Inflammatory macrophage (primary cell): ENCODE results near the gene NKAIN2.

ENCODE experiments used
- DNase-seq, 2 donors: peaks; one replicate each; pipeline ENCODE4 v3.0.0-alpha.2; 2020 to 2022

The NKAIN2 gene

DNA sequence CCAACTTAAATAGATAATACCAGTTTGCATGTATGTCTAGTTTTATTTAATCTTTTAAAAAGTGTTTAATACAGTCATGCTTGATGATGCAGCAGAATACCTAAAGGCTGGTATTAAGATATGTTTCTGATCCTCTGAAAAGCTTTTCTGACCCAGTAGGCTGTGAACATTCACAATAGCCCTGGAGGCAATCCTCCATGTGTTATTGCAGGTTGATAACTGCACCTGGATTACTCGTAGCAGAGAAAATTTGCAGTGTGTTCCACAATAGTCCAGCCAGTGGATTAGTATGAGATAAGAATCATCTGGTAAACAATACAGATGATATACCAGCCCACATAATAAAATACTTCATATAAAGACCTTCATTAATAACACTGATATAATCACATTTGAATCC lies 979.7 kb downstream of the NKAIN2 start:
- DNase-seq = no peak

DNA sequence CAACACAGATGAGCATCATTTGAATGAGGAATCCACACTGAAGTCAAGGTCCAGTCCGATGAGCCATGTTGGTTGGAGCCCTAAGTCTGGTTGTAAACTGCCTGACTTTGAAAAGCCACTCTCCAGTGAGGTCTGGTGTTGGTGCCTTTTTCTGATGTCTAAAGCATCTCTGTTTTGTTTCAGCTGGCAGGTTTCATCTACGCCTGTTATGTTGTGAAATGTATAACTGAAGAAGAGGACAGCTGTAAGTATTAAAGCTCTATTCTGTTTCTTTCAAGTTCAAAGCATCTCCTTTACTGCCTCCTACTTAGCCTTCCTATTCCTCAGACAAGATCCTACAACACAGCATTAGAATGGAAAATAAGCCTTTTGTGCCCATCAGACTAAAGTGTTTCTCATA lies 987.5 kb downstream of the NKAIN2 start:
- no peak for DNase-seq

DNA sequence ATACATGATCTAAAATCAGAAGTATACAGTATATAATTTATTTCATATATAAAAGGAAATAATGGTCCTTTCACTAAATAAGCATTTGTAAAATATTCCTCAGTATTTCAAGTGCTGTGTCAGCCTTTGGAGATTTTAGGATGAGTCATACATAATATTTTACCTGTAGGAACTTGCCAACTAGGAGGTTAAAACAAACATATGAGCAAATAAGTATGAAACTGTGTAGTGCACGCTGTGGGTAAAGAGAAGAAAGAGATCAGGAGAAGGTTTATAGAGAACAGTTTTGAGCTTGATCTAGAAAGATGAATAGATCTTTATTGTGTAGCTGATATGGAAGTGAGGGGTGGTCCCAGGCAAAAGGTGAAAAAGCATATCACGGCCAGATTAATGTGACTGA lies 988.7 kb downstream of the NKAIN2 start:
- no peak for DNase-seq

DNA sequence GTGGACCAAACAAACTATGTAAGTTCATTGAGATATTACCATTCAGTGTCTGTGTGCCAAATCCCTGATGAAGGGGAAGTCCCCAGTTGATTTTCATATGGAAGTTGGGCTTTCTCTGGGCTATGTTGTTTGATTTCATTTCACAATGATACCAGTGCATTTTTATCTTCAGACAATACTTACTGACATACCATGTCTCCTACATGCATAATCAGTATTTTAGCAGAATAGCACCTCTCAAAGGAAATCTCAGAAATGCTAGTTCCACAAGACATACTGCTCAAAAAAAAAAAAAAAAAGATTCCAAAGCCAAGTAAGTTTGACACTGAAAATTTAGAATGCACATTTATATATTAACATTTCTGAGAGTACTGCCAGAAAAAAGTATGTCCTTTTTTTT lies 989.7 kb downstream of the NKAIN2 start:
- DNase-seq = no peak

DNA sequence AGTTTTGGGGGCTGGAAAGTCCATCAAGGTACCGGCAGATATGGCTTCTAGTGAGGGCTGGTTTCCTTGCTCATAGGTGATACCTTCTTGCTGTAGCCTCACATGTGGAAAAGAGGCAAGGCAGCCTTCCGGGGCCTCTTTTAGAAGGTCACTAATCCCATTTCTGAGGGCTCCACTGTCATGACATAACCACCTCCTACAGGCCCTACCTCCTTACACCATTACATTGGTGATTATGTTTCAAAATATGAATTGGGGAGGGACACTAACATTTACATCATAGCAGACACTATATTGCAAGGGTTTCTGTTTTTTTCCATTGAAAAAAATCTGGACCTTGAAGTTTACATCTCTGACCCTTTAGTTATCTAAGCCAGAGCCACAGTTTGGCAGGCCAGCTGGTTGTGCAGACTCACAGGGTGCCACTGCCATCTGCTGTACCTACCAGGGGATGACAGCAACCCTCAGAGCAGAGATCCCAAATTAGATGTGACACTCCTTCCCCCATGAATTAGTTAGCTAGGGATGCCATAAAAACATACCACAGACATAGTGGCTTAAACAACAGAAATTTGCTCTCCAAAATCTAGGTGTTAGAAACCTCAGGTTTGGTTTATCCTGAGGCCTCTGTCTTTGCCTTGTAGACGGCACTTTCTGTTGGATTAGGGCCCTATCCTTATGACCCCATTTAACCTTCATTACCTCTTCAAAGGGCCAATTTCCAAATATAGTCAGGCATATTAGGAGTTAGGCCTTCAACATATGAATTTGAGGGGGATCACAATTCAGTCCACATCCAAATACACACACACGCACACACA lies 992.2 kb downstream of the NKAIN2 start:
- peak; percentile 14 to 34 for DNase-seq

DNA sequence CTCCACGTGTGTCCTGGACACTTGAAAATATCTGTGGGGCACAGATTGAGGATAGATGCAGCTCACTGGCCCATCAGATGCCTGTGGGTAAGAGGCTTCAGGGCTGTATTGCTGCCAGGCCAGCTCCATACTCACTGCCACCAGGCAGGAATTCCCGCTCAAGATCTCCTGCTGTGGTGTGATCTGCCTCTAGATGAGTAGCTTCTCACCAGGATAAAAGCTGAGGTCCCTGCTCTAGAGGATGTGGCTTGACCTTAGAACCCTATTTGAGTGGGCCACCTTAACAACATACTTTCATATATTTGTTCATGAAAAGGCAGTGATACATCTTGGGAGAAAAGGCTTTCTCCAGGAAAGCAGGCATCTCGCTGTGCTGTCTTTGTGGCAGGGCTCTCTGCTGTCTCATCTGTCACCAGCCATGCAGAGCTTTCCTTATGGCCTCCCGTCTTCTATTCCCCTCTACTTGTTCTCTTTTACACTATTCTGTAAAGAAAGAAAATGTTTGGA lies 992.9 kb downstream of the NKAIN2 start:
- DNase-seq = no peak

DNA sequence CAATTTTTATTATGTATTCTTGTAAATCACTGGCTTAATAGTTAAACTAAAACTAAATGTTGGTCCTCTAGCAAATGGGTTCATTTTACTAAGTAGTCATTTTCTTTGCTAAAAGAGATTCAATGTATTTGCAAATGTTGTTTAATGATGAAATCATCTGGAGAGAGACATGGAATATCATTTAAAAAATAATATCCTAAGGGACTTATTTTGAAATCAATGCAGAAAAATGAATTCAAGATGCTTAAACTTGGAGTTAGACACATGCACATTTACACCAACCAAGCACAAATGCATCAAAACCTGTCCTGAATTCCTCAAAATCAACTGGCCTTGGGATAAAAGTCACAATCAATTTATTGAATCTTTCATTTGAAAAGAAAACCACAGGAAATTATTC lies 993.6 kb downstream of the NKAIN2 start:
- DNase-seq = no peak

DNA sequence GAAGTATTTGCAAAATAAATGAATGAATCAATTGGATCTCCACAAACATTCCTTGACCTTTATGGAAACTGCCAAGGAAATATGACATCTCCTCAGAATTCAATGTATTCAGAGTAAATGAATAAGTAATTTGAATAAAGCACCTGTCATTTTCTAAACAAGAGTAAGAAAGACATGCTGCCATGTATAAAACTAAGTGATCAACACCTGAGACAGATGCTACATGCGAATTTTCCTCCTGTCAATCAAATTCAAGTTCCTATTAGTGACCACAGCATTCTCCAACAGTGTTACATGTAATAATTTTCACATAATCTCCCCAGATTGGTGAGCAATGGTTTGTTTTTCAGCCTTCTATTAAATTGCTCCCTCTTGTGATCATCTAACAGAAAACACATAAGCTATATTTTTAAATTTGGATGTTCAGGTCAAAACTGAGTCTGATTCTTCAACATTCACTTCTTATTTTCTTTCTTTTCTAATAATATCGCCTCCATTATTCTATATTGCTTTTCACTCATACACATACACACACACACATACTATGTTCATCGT lies 995.4 kb downstream of the NKAIN2 start:
- DNase-seq = no peak

DNA sequence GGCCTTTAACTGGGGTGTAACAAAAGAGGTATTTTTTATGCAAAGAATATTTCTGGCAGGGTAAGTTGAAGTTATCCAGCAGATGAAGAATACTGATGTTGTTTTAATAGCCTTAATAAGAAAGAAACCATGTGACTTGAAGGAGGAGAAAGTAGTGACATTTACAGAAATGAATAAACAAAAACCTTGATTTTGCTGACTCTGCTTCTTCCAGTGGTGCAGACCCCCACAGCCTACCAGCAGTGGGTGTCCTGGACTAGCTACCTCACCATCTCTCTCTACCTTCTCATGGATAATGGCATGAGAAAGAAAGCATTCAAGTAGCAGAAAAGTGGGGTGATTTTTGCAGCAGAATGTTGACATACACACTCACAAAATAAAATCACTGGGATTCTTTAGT lies 996.0 kb downstream of the NKAIN2 start:
- no peak for DNase-seq

DNA sequence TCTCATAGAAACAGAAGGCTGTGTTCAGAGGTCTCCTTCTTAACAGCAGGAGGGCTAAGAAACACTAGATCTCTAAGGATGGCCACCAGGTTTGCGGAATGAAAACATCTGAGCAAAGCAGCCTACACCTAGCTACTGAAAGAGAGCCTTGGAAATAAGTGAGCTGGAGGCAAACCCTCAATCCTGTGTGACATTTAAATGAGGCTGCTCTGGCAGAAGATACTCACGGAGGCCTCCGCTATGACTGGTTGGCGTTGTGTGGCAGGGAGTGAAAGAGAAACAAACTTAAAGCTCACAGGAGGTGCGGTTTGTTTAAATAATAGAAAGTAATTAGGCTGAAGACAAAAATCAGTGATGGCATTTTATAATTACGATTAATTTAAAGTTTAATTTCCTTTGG lies 996.6 kb downstream of the NKAIN2 start:
- no peak for DNase-seq

DNA sequence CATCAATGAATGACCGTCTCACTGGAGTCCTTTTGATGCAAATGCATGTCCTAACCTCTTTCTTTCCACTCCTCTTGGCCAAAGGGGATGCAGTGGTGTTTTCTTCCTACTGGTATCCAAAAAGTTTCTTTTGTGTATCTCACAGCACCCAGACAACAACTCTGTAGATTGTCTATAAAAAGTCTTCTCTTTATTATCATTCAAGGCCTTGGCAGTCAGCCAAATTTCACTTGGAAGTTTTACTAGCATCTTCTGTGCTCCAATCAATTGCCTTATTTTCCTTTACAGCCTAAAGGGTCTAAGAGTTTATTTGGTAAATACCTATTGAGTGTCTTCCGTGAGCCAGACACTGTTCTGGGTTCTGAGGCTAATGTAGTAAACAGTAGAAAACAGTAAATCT lies 1008.4 kb downstream of the NKAIN2 start:
- no peak for DNase-seq

DNA sequence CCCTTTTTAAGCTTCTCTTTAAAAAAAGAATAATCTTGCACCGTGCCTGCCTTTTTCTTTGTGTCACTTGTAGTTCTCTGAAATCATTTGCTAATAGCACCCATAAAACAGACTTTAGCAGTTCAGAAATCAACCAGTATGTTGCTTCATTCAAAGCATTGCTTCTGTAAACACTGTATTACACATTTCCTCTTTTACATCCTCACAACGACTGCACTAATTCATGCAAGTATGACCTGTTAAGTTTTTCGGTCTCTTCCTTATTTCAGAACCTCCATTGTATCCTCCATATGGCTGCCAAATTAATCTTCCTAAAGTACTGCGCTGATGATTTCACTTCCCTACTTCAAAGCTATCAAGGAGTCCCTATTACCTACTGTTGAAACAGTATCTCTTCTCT lies 1015.7 kb downstream of the NKAIN2 start:
- peak; percentile 68 to 94 for DNase-seq

DNA sequence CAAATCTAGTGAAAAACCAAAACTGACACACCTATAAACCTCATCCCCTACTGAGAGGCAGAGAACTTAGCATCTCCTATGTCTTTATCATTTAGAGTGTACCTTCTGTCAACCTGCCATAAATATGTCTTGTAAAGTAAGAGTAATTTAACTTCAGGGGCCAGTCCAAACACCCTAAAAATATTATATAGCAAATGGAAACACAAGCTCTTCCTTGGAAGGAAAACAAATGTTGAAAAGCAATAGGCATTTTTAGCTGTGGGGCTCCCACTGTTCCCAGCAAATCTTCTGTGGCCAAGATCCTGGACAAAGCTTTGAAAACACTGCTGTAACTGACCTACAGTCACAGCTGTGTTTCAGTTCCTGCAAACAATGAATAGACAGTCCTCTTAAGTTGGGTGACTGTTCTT lies 1018.5 kb downstream of the NKAIN2 start:
- no peak for DNase-seq

DNA sequence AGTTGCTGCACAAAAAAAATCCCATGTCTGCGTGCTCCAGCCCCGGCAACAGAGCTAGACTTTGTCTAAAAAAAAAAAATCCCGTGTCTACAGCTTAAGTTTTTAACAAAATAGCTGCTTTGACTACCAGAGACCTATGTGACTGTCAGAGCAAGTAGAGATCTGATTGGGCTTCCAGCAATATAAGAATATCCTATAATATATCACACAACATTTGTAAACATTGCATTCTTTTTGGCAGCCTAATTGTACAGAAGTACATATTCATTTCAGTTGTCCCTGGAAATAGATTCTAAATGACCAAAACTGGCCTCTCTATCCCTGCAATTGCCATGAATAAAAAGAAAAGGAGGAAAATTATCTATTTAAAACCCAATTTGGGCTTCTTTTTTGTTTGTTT lies 1019.1 kb downstream of the NKAIN2 start:
- no peak for DNase-seq

DNA sequence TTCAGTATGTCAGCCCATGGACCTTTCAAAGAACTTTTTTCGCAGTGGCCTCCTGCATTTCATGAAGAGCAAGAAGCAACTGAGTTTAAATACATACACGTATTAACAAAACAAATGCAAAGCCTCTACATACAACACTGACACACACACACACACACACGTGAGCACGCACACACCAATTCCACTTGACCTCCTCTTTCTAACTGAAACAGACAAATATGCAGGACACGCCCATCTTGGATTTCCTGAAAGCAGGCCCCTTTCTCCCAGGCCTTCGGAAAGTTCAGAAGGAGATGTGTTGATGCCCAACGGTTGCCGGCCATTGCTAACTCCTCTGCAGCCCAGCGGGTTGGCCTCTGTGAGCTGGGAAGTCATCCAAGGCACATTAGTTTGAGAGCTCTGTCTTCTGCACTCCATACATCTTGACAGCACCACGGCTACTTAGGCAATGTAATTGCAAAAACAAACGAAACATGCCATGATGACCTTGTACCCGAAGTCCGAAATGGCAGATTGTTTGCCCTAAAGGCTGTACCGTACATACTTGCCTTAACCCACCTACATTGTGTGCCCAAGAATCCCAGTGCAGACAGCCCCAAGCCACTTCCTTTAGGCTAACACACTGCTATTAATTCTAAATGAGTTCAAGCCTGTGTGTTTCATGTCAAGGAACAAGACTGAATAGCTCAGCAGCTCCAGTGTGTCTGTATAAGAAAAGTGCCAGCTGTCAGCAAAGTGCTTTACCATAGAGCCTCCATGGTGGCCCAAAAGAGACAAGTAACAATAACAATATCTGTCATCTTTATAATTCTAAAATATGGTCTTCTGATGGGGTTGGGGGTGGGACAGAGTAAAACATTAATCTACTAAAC lies 1019.8 kb downstream of the NKAIN2 start:
- no peak for DNase-seq

DNA sequence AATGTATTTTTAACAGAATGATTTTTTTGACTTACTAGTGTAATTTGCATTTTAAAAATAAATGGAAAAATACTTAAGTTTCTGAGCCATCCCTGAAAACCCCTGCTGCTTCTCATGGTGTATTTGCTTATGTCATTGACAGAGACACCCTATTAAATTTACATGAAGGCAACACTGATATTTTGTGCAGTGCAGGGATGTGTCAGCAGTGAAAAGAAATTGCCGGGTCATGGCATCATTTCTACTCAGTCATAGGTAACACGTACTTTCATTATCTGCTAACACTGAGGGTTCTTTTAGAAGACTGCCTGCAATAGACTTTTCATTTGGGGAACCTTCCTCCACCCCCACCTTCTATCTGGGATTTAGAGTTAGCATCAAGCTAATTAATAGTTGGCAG lies 1021.9 kb downstream of the NKAIN2 start:
- no peak for DNase-seq

DNA sequence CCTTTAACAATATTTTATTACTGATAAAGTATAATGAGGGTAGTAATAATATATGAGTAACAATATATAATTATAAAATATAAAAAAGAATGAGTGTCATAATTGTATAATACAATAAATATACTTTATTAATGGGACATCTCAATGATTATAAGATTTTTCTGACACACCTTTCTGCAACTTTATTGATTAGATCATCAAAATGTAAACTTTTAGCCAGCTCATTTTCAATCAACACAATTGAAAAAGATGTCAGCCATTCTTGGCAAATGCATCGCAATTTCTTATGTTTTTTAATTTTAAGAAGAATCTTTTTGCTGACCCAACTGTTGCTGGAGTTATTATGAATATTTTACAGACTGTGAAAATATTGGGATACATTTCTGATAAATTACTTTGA lies 1026.2 kb downstream of the NKAIN2 start:
- DNase-seq = no peak

DNA sequence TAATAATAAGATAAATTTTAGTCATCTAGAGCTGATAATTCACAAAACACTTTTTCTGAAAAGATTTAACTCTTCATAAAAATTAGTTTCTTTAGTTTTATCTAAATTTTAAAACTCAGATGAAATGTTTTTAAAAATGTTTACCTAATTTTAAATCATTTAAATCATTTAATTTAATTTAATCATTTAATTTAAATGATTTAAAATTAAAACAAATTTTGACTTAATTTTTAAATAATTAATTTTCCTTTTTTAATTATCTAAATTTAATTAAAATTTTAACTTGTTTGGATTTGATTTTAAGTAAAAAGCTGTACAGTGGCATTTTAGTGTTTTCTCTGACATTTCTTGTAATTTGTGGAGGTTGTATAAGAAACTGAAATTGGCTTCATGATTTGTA lies 1026.8 kb downstream of the NKAIN2 start:
- DNase-seq = no peak

DNA sequence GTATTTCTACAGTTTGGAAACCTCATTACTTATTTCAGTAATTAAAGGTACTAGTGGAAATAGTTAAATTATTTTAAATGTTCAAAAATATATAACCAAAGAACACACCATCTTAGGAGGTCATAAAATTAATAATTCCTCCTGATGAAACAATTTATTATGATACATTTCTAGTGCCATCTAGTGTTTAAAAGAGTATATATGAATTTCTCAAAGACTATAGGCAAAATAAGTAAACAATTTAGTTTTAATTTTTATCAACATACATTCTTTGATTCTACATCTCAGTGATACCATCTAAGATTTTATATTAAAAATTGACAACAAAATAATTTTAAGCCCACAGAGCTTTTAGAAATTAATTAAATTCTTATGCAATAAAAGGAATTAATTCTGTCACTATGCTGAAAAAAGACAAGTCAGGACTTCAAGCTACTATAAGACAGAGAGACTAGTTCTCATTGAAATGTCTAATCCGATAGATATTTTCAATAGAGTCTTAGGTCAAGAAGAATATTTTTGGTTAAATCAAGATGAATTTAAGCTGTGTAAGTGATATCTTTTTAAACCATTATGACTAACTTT lies 1050.8 kb downstream of the NKAIN2 start:
- DNase-seq = peak in 1 of 2 donors; percentile 33

DNA sequence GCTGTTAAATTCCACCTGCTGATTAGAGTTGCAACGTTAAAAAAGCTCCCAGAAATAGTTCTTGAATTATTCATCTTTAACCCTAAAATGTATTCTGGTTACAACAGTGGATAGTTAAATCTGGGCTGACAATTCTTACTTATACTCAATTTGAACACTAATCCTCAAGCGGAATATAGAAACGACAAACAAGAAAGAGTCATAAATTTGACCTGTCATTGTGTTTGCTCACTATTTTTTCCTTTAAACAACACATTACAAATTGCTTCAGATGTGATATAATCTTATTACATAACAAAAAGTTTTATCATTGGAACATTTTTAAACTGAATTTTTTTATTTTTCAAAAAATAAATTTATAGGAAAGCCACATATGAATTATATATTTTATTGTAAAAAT lies 1054.1 kb downstream of the NKAIN2 start:
- no peak for DNase-seq

DNA sequence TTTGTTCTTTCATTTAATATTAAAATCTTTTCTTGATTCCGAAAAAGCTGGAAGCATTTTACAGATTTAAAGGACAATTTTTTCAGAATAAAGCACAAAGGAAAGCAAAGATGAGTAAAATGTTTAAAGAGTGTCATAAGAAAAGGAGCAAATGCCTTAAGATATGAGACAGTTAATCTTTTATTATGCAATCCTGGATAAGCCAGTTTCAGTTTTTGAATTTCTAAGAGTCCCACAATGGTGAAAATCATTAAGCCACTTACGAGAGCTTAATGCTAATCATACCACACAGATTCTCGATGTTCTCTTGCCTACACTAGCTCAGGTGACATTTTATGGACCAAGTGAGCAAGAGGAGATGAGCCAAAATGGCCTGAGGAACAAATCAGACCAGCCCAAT lies 1054.9 kb downstream of the NKAIN2 start:
- DNase-seq = no peak

DNA sequence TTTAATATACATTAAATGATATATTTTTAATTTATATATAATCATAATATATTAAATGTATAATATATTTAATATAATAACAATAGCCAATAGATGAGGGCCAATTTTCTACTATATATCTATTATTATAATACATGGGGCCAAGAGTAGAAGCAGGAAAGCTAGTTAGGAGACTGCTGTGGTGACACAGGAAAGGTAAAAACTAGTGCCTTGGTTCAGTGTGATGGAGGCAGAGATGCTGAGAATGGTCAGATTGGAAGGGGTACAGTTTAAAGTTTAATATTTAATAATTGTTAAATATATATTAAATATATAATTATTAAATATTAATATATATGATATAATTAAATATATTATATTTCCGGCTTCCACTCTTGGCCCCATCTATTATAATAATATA lies 1055.7 kb downstream of the NKAIN2 start:
- DNase-seq = no peak

DNA sequence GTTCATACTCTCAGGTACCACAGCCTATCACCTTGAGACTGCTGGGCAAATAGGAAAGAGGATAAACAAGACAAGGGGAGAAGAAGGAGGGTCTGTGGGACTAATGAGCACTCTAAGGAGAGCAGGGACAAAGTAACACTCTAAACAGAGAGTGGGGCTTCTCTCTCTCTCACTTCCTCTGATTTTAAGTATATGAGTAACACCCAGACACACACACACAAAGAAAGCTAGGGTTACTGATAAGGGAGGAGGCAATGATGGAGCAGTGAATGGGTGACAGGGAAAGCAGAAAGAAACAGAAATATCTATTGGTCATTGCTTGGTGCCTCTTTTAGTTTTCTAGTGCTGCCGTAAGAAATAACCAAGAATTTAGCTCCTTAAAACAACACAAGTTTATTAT lies 1062.4 kb downstream of the NKAIN2 start:
- no peak for DNase-seq
